GM12891 (cell line): ENCODE measurements around the gene TAF4.

Experiments
- DNase-seq: peaks from one replicate; pipeline ENCODE4 v3.0.0; 2011; ENCODE audit warnings: low spot score; ENCODE audit not compliant: insufficient read length
- FAIRE-seq: peaks from 2 replicates; lab custom pipeline; 2011; peaks lifted over from hg19 to GRCh38; lab: Jason Lieb, UNC
- PAX5 ChIP-seq: IDR thresholded peaks from 2 replicates; pipeline ENCODE4 v1.6.1; 2011; ENCODE audit warnings: low read length, moderate library complexity, mild to moderate bottlenecking; ENCODE audit not compliant: insufficient read depth, severe bottlenecking
- POLR2A ChIP-seq: IDR thresholded peaks from 2 replicates; pipeline ENCODE4 v1.6.1; 2011; ENCODE audit warnings: low read depth, low read length, control low read depth
- POLR2AphosphoS5 ChIP-seq: IDR thresholded peaks from 2 replicates; pipeline ENCODE4 v1.6.1; 2011; ENCODE audit warnings: low read depth, low read length, control low read depth
- POU2F2 ChIP-seq: IDR thresholded peaks from 2 replicates; pipeline ENCODE4 v1.6.1; 2011; ENCODE audit warnings: low read depth, mild to moderate bottlenecking, control low read depth, low read length, moderate library complexity
- SPI1 ChIP-seq: IDR thresholded peaks from 2 replicates; pipeline ENCODE4 v1.6.1; 2011; ENCODE audit warnings: low read depth, low read length, control low read depth
- TAF1 ChIP-seq: IDR thresholded peaks from 2 replicates; pipeline ENCODE4 v1.6.1; 2011; ENCODE audit warnings: low read depth, low read length, control low read depth

Gene TAF4

DNA sequence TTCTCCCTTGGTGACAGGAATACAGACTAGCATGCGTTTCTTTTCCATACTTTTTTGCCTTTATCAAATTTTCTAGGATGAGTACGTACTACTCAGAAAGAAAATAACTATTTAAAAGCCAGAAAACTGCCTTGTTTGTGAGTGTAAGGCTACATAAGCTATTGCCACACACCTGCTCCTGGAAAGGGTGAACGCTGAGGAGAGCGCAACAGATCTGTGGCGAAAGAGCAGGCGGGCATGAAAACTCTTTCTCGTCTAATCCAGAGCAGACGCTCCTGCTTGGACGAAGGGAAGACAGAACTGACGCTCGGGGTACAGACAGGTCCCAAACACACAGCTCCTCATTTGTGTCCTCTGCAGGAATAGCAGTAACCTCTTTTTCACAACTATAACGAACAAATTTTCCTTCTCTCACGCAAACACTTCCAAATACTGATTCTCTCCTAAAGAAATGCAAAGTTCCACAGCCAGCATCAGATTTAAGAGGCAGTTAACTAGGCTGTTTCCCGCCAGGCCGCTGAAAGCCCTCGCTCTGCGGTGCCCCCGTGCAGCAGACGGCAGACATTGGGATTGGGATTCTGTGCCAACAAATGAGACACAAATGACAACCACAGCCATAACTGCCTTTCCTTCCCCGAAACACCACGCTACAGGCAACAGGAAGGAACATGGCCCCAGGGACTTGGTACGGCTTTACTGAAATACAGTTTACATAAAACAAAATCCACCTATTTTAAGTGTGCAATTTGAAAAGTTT, 20.0 kb downstream of the TAF4 start:
- no peak for FAIRE-seq
- TF ChIP-seq SPI1 (no peak), TAF1 (no peak), POLR2A (no peak), PAX5 (no peak), POU2F2 (no peak), POLR2AphosphoS5 (no peak)
- DNase-seq = no peak

GRCh38 chr20:62045118-62045517, 20.6 kb downstream of the TAF4 start:
- FAIRE-seq (no peak), DNase-seq (no peak)
- TF ChIP-seq POU2F2 = no peak
- no peak for TF ChIP-seq TAF1
- no peak for TF ChIP-seq POLR2A
- TF ChIP-seq SPI1 = no peak
- no peak for TF ChIP-seq POLR2AphosphoS5
- no peak for TF ChIP-seq PAX5

DNA sequence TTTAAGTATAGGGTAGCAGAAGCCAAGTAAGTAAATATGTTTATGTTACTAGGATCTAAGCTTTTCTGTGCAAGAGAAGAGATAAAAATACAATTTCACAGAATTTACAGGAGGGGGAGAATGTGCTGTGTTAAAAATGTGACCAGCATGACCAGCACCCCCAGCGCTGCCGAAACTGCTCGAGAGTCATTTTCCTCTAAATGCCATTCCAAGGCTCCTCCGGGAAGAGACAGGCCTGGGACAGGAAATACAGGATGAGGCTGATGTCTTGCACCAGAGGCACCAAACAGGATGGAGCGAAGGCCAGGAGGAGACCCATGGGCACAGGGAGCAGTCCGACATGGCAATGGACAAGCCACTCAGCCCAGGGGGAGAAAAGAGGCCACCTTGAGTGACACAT, 21.1 kb downstream of the TAF4 start:
- no peak for TF ChIP-seq SPI1
- TF ChIP-seq POLR2AphosphoS5 = no peak
- no peak for TF ChIP-seq POLR2A
- TF ChIP-seq PAX5 = no peak
- DNase-seq (no peak), FAIRE-seq (no peak)

GRCh38 chr20:62043131-62043914, 22.4 kb downstream of the TAF4 start:
- DNase-seq = no peak
- TF ChIP-seq SPI1 (no peak), TAF1 (no peak), POLR2A (no peak), POU2F2 (no peak), PAX5 (no peak), POLR2AphosphoS5 (no peak)
- no peak for FAIRE-seq

DNA sequence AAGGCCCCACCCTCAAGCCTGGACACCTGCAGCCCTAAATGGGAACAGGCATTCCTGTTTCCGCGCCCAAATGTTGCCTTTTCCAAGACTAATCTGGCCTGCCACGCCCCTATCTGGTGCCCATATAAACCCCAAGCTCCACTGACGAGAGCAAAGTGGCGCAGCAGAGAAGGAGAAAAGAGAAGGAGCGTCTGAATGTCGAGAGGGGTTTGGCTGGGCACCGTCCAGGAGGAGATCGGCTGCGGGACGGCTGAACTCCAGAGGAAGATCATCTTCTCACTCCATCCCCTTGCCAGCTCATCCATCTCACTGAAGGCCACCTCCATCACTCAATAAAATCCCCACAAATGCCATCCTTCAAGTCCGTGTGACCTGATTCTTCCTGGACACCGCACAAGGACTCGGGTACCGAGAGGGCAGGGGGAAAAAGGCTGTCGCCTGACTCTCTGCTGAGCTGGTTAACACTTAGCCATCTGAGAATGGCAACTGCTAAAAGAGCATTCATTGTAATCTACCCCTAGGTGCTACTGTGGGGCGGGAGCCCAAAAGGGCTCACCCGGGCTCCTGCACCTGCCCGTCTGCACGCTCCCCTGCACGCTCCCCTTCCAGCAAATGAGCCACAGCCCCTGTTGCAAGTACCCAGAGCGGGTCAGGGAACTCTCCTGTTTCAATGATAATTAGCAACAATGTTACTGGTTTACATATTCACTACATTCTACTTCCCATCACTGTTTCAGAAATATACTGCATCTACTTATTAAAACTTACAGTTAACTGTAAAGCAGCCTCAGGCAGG, 23.5 kb downstream of the TAF4 start:
- TF ChIP-seq PAX5 = no peak
- TF ChIP-seq POU2F2 = no peak
- no peak for TF ChIP-seq SPI1
- TF ChIP-seq POLR2AphosphoS5 = no peak
- no peak for TF ChIP-seq TAF1
- no peak for TF ChIP-seq POLR2A
- no peak for DNase-seq
- no peak for FAIRE-seq

- DNase-seq (no peak), FAIRE-seq (no peak)
- TF ChIP-seq PAX5 = no peak
- TF ChIP-seq TAF1 = no peak
- TF ChIP-seq POLR2A = no peak
- no peak for TF ChIP-seq POU2F2
- no peak for TF ChIP-seq SPI1
- no peak for TF ChIP-seq POLR2AphosphoS5
These were observed 24.7 kb downstream of the TAF4 start for GRCh38 chr20:62040933-62041332.

DNA sequence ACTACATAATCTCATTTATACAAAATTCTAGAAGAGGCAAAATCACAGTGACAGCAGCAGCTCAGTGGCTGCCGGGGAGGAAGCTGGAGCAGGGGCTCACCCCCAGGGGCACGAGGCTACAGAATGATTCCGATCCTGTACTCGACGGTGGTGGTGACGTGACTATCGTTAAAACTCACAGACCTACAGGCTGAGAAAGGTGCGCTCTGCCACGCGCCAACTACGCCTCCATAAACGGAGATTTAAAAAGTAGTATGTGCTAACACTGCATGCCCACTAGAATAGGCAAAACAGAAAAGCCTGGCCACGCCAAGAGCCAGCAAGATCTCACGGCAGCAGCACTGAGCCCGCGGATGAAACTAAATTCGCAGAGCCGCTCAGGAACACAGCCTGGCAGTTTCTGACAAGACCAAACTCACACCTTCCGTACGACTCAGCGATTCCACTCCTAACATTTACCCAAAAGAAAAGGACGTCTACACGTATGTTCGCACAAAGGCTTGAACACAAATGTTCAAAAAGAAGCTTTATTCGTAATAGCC, 25.2 kb downstream of the TAF4 start:
- DNase-seq = no peak
- FAIRE-seq = no peak

DNA sequence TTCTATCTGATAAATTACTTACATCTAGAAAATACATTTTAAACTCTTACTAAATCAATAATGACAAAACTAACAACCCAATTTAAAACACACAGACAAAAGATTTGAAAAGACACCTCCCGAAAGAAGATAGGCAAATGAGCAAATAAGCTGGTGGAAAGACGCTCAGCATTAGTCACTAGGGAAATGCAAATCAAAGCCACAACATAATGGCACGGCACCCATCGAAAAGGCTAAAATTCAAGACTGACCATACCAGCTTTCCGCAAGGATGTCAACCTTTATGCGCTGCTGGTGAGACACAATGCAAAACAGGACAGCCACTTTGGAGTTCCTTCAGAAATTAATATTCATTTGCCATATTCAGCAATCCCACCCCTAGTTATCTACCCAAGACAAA, 25.9 kb downstream of the TAF4 start:
- no peak for DNase-seq
- no peak for TF ChIP-seq POLR2A
- no peak for TF ChIP-seq TAF1
- TF ChIP-seq POLR2AphosphoS5 = no peak
- peak; percentile 67; the same call in 1 of the 2 replicates for TF ChIP-seq POU2F2
- FAIRE-seq = no peak

More for the DNA sequence above, 25.2 kb downstream of the TAF4 start:
- TF ChIP-seq POLR2A = no peak
- no peak for TF ChIP-seq POLR2AphosphoS5
- no peak for TF ChIP-seq SPI1
- TF ChIP-seq TAF1 = no peak
- TF ChIP-seq POU2F2 = no peak
- no peak for TF ChIP-seq PAX5
